ENCODE data around the gene INPP5B. TPM values are rescaled to one million over a fixed set of nuclear protein-coding genes. Genes with fewer than 3 reads are reported as not detected.
"Not testable (repeated sequence)": the region's sequence is repeated elsewhere in the genome, so short reads cannot be mapped to it uniquely, and the experiment has no call there.

Gene INPP5B
- total RNA-seq, 1 donor, result 50.4 TPM

DNA sequence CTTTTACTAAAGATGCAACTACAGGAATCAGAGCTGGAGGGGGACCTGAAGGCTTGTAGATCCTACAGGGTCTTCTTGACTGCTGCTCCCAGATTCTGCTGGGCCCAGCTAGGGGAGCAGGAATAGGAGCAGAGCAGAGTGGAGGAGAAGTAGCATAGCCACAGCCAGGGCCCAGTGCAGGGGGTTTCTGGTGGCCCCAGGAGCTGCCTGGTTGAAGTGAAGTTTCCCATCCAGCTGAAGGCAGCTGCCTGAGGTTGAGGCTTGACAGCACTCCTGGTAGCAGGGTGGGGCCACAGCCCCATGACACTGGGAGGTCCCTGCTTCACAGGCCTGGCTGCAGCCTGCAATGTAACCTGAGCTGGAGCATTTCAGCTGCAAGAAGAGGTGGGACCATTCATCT lies 2.0 kb upstream of the INPP5B start:
- DNase-seq (ENCODE audit: low read depth in 2 of 3, low spot score in 2 of 3), result no peak

- DNase-seq (ENCODE audit: low read depth in 2 of 3, low spot score in 2 of 3), result no peak
Measured at GRCh38 chr1:37948166-37948565, 1.3 kb upstream of the INPP5B start.

DNA sequence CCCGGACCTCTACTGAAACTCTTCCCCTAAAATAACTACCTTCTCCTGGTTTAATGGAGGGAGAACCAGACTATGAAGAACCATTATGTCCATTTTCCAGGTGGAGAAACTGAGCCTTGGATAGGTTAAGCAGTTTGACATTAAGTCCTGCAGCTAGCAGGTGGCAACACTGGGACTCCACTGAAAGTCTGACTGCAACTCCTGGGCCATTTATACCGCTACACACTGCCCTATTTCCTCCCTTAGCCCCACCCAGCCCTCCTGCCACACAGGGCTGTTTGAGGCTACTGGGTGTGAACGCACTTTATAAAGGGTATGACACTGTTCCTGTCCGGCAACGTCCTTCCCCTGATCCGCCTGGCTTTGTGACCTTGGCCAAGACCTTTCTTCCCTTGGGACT lies 511 bp upstream of the INPP5B start:
- DNase-seq (ENCODE audit: low read depth in 2 of 3, low spot score in 2 of 3), result no peak

DNA sequence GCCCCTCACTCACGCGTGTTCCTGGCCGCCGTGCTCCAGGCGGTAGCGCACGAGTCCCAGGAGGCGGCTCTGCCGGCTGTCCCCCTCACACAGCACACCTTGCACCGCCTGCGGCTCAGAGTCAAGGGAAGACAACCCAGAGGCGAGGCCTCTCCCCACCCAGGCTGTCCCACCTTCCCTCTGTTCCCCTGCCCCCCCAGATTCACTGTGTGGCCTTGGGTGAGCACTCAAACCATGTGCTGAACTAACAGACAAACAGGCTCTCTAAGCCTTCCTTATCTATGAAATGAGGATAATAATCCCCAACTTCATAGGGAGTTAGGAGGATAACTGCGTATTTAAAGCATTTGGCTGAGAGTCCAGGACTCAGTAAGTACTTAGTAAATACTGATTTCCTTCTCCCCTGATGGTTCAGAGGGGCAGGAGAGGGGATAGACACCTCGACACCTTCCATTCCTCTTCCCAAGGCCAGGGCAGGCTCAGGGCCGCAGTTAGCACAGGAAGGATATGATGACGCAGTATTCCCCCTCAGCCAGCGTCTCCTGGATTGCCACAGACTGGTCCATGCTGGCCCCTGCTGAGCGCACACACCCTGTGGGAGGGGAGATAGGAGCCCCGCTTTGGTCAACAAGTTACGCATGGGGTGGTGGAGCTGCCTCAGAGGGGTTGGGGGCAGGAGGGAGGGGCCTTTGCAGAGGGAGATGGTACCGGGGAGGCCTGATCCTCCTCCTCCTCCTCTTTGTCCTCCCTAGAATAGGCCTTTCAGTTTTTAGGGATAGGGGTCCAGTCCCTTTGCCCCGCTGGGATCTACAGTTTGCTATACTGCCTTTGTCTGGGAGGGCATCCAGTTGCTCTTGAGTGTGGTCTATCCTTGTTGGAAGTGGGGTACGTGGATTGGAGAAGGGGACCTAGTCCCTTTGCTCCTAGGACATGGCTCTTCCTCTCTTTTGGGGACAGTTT lies 830 bp downstream of the INPP5B start:
- peak in 1 of 3 donors; percentile 28 for DNase-seq (ENCODE audit: low read depth in 2 of 3, low spot score in 2 of 3)

DNA sequence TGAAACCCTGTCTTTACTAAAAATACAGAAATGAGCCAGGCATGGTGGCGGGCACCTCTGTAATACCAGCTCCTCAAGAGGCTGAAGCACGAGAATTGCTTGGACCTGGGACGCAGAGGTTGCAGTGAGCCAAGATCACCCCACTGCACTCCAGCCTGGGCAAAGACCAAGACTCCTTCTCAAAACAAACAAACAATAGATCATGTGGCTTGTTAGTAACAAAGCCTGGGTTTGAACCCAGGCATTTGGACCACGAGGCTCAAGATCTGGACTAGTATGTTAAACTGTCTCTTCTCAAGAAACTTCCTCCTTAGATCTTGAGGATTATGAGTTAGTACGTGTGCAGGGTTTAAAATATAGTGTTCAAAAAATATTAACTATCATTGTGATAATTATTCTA lies 1.6 kb downstream of the INPP5B start:
- DNase-seq (ENCODE audit: low read depth in 2 of 3, low spot score in 2 of 3), result no peak

GRCh38 chr1:37944816-37945215 lies 2.0 kb downstream of the INPP5B start:
- no peak for DNase-seq (ENCODE audit: low read depth in 2 of 3, low spot score in 2 of 3)

- DNase-seq (ENCODE audit: low read depth in 2 of 3, low spot score in 2 of 3), result no peak
Measured at GRCh38 chr1:37944086-37944763, 2.6 kb downstream of the INPP5B start.

DNA sequence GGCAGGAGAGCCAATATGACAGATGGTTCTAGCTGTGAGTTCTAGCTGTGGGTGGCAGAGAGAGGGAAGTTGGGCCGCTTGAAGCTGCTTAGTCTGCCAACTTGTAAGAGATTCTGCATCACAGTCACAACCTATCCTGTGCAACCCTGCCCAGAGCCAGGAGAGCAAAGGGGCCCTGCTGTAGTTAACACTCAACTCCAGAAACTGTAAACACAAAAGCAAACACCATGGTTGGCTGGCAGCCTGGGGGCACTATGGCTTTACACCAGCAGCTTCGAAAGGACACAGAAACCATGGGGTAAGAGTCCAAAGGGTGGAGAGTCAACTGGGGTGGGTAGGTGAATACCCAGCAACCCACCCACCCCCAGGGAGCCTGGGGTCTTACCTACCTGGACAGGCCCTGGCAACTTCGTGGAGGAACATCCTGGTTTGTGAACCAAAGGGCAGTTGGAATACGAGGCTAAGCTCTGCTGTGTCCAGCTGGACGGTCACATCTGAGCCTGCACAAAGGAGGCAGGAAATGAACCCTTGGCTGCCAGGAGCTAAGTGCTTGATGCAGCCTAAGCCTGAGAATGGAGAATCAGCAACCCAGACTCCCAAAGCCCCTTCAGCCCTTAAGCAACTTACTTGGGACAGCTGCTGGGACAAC lies 6.4 kb downstream of the INPP5B start:
- DNase-seq (ENCODE audit: low read depth in 2 of 3, low spot score in 2 of 3), result no peak

DNA sequence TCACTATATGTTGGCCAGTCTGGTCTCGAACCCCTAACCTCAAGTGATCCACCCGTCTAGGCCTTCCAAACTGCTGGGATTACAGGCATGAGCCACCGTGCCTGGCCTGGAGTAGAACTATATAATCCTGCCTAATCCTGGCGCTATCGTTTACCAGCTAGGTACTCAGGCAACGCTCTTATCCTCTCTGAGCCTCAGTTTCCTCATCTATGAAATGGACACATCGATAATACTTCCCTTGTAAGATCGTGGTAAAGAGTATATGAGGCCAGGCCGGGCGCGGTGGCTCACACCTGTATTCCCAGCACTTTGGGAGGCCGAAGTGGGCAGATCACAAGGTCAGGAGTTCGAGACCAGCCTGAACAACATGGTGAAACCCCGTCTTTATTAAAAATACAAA lies 10.1 kb downstream of the INPP5B start:
- not testable (repeated sequence) for DNase-seq (ENCODE audit: low read depth in 2 of 3, low spot score in 2 of 3)

- DNase-seq (ENCODE audit: low read depth in 2 of 3, low spot score in 2 of 3), result no peak
Measured at GRCh38 chr1:37932759-37933158, 14.1 kb downstream of the INPP5B start.

DNA sequence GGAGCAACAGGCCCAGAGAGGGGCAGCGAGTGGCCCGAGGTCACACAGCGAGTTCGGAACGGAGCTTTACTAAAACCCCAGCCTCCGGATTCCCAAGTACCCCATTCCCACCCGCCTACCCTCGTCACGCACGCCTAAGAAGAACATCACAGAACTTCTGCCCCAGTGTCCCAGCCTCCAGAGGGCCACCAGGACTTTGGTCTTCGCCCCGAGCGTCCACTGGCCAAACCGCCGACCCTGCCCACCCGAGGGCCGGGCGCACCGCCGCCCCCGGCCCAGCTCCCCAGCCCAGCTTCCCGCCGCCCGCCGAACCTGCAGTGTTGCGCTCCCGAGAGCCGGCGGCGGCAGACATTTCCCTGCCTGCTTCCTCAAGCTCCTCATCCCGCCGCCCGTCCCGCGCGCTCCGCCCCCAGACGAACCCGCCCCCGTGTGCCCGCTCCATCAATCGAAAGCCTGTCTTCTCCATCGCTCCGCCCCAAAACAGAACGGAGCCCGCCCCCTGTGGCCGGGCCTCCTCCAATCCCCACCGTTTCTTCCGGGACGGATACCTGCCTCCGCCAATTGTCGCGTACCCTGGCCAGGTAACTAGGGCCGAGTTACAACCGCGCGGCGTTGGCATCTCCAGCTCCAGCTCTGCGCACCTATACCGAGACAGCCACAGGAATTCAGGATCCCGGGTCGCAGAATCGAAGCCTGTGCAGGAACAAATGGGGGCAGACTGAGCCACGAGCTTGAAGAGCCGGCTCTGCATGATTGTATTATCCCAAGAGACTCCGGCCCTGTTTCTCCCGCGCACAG lies 15.3 kb downstream of the INPP5B start:
- peak; percentile 87 to 98 (median 96) for DNase-seq (ENCODE audit: low read depth in 2 of 3, low spot score in 2 of 3)

- DNase-seq (ENCODE audit: low read depth in 2 of 3, low spot score in 2 of 3), result no peak
Measured at GRCh38 chr1:37931102-37931360, 15.8 kb downstream of the INPP5B start.

DNA sequence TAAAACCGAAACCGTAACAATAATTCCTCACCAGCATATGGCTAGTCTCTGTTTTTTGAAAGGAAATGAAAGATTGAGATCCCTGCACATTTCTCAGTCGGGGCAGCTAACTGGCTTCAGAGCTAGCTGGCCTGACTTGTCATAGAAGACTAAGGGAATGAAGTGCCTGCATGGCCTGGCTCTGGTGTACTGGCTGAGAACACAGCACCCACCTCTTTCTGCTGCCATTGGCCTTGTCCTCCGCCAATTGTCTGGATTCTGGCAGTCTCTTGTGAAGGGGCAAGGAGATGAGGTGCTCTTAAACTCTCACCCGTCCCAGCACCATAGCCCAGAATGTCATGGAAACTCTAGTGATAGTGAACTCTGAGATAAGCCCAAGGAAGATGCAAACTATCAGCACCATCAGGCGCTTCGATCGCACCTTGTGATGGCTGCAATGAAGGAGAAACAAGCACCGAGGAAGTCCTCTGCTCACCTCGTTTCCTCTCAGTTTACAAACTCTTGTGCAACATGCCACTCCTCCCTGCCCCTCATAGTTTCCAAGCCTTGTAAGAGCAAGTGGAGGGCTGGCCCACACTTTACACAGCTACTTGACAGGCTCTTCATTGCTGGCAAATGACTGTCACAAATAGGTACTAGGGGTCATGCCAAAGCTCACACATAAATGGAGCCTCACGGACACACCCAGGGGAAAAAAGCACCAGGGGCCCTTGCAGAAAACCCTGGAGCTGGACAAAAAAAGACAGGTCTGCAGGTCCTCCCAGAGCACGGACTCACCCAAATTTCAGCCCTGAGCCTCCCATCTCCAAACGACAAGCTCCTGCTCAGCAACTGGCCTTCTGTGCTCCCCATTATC lies 16.4 kb downstream of the INPP5B start:
- DNase-seq (ENCODE audit: low read depth in 2 of 3, low spot score in 2 of 3), result no peak

GRCh38 chr1:37926038-37926924 lies 20.6 kb downstream of the INPP5B start:
- DNase-seq (ENCODE audit: low read depth in 2 of 3, low spot score in 2 of 3), result no peak

DNA sequence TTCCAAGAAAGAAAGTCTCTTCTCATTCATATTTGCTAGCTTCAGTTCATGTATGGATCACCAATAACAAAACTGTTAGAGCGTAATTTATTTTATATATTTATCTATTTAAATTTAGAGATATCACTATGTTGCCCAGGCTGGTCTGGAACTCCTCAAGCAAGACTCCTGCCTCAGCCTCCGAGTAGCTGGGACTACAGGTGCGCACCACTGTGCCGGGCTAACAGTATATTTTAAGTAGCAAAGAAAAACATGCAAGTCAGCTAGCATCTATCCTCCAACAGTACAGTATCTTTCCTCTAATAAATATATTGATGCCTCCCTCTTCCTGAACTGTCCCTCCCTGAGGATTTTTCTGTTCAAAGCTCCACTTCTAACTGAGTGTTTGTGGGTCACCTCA lies 21.5 kb downstream of the INPP5B start:
- no peak for DNase-seq (ENCODE audit: low read depth in 2 of 3, low spot score in 2 of 3)

GRCh38 chr1:37923551-37923889 lies 23.3 kb downstream of the INPP5B start:
- DNase-seq (ENCODE audit: low read depth in 2 of 3, low spot score in 2 of 3), result no peak

GRCh38 chr1:37922767-37923550 lies 23.9 kb downstream of the INPP5B start:
- DNase-seq (ENCODE audit: low read depth in 2 of 3, low spot score in 2 of 3), result peak in 2 of 3 donors; percentile 93 to 97

GRCh38 chr1:37919277-37919676 lies 27.6 kb downstream of the INPP5B start:
- DNase-seq (ENCODE audit: low read depth in 2 of 3, low spot score in 2 of 3), result peak in 2 of 3 donors; percentile 35 to 53

All from hematopoietic multipotent progenitor cell (in vitro differentiated cells).